H1 (cell line): ENCODE data around the gene MAP4K1. TPM values are rescaled to one million over a fixed set of nuclear protein-coding genes. Genes with fewer than 3 reads are reported as not detected.

Experiments
- BACH1 ChIP-seq: IDR thresholded peaks from 2 replicates; pipeline ENCODE4 v1.6.1; 2012; ENCODE audit warnings: low read length, improper control_type of control experiment
- CHD7 ChIP-seq: fragments of 300-600 bp; sonication (generic); IDR thresholded peaks from 2 replicates; pipeline ENCODE4 v1.7.1; 2012; ENCODE audit warnings: low read length, moderate library complexity, mild to moderate bottlenecking, inconsistent platforms; ENCODE audit not compliant: insufficient replicate concordance
- NANOG ChIP-seq: IDR thresholded peaks from 2 replicates; pipeline ENCODE4 v1.6.1; 2011; ENCODE audit warnings: low read length, low read depth, mild to moderate bottlenecking, inconsistent platforms; ENCODE audit not compliant: insufficient read depth, poor library complexity, severe bottlenecking
- NRF1 ChIP-seq: IDR thresholded peaks from 2 replicates; pipeline ENCODE4 v1.6.1; 2011; ENCODE audit warnings: mild to moderate bottlenecking, low read depth, low read length, improper control_type of control experiment
- RFX5 ChIP-seq: IDR thresholded peaks from 2 replicates; pipeline ENCODE4 v1.6.1; 2011; ENCODE audit warnings: low read depth, low read length, improper control_type of control experiment, borderline replicate concordance
- SIX5 ChIP-seq: IDR thresholded peaks from 2 replicates; pipeline ENCODE4 v1.6.1; 2011; ENCODE audit warnings: mild to moderate bottlenecking, low read depth, low read length
- TCF12 ChIP-seq: IDR thresholded peaks from 2 replicates; pipeline ENCODE4 v1.6.1; 2011; ENCODE audit warnings: low read depth, mild to moderate bottlenecking, low read length
- polyA plus RNA-seq, 7 experiments: library from polyadenylated mRNA; depleted of rRNA in 3 of 7; stranded (reverse) in 5 of 7; unstranded in 2 of 7; fragments of >200 nt in 5 of 7; fragments of 200-250 nt in 2 of 7; gene quantifications; 1 replicate in 5 of 7; 2 replicates in 1 of 7; 4 replicates in 1 of 7; pipeline versions ENCODE4 v1.2.1 to v1.2.3, GENCODE V29; 2011 to 2013; ENCODE audit warnings: missing spikeins in 2 of 7, mixed read lengths in 2 of 7
- total RNA-seq: library from RNA; stranded (reverse); fragmentation: NEBNext Ultra II Directional; extraction: Animal tissue kit (Norgen Biotek cat#: 25700); gene quantifications from 2 replicates; pipeline ENCODE4 v1.2.1, GENCODE V29; 2021
- TF ChIP-seq, protein P1 (sequence below): IDR thresholded peaks from 2 replicates; pipeline ENCODE4 v1.6.1; 2011; ENCODE audit warnings: low read length, improper control_type of control experiment

MAP4K1 gene
- total and polyA plus RNA-seq, 2 of the 8 experiments (the other 6 are each of a cell fraction or from before 2014, with no cell fraction given): 9.0 to 10.4 TPM

GRCh38 chr19:38661996-38662395 lies 44.2 kb upstream of the MAP4K1 start (continued):
- TF ChIP-seq, protein P1, sequence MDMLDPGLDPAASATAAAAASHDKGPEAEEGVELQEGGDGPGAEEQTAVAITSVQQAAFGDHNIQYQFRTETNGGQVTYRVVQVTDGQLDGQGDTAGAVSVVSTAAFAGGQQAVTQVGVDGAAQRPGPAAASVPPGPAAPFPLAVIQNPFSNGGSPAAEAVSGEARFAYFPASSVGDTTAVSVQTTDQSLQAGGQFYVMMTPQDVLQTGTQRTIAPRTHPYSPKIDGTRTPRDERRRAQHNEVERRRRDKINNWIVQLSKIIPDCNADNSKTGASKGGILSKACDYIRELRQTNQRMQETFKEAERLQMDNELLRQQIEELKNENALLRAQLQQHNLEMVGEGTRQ: no peak
- TF ChIP-seq BACH1 (no peak), RFX5 (no peak), NRF1 (no peak), SIX5 (no peak), NANOG (no peak), TCF12 (no peak), CHD7 (no peak)
